AG10803 (cell line): ENCODE measurements around the gene PCYT1A.

Experiments used
- DNase-seq: peaks from one replicate; pipeline ENCODE4 v3.0.0; 2010; ENCODE audit warnings: low read depth
- H3K4me3 ChIP-seq: 2 replicates; pipeline ENCODE4 v1.5.1; 2011; ENCODE audit warnings: mild to moderate bottlenecking, low read length, control low read depth
- CTCF ChIP-seq: conservative IDR thresholded peaks from 2 replicates; pipeline ENCODE4 v1.5.1; 2011; ENCODE audit warnings: mild to moderate bottlenecking, low read length, control low read depth, inconsistent platforms

The PCYT1A gene

GRCh38 chr3:196284396-196284795 is 3.1 kb downstream of the PCYT1A start:
- no peak for DNase-seq
- TF ChIP-seq CTCF = no peak
- H3K4me3 ChIP-seq = no peak overlapping the region

- no peak overlapping the region for H3K4me3 ChIP-seq
- DNase-seq = no peak
- TF ChIP-seq CTCF = no peak
Observed at GRCh38 chr3:196281962-196282361, 5.6 kb downstream of the PCYT1A start.

GRCh38 chr3:196280689-196281440 is 6.7 kb downstream of the PCYT1A start:
- TF ChIP-seq CTCF = no peak
- no peak for DNase-seq
- no peak overlapping the region for H3K4me3 ChIP-seq

GRCh38 chr3:196275126-196275525 is 12.4 kb downstream of the PCYT1A start:
- no peak for TF ChIP-seq CTCF
- DNase-seq = peak; percentile 5
- no peak overlapping the region for H3K4me3 ChIP-seq

GRCh38 chr3:196274585-196274984 is 12.9 kb downstream of the PCYT1A start:
- H3K4me3 ChIP-seq = no peak overlapping the region
- no peak for DNase-seq
- no peak for TF ChIP-seq CTCF

GRCh38 chr3:196273655-196274054 is 13.9 kb downstream of the PCYT1A start:
- TF ChIP-seq CTCF = no peak
- no peak for DNase-seq
- no peak overlapping the region for H3K4me3 ChIP-seq

GRCh38 chr3:196272826-196273225 is 14.7 kb downstream of the PCYT1A start:
- no peak for DNase-seq
- TF ChIP-seq CTCF = no peak
- H3K4me3 ChIP-seq = no peak overlapping the region
